ENCODE measurements around the gene ARID1A.

DNA sequence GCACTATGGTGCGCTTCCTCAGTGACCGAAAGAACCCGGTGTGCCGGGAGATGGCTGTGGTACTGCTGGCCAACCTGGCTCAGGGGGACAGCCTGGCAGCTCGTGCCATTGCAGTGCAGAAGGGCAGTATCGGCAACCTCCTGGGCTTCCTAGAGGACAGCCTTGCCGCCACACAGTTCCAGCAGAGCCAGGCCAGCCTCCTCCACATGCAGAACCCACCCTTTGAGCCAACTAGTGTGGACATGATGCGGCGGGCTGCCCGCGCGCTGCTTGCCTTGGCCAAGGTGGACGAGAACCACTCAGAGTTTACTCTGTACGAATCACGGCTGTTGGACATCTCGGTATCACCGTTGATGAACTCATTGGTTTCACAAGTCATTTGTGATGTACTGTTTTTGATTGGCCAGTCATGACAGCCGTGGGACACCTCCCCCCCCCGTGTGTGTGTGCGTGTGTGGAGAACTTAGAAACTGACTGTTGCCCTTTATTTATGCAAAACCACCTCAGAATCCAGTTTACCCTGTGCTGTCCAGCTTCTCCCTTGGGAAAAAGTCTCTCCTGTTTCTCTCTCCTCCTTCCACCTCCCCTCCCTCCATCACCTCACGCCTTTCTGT, 84.6 kb downstream of the ARID1A start:
- TF ChIP-seq CTCF (IDR thresholded peaks at IDR 0.05; ENCODE audit: low read depth, low read length, missing input control): no peak
- TF ChIP-seq GABPA (IDR thresholded peaks at IDR 0.05 in 1 of 2, conservative IDR thresholded peaks at IDR 0.05 in 1 of 2): no peak
- TF ChIP-seq, protein P1, sequence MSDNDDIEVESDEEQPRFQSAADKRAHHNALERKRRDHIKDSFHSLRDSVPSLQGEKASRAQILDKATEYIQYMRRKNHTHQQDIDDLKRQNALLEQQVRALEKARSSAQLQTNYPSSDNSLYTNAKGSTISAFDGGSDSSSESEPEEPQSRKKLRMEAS (IDR thresholded peaks at IDR 0.05): no peak
- TF ChIP-seq, protein P2, sequence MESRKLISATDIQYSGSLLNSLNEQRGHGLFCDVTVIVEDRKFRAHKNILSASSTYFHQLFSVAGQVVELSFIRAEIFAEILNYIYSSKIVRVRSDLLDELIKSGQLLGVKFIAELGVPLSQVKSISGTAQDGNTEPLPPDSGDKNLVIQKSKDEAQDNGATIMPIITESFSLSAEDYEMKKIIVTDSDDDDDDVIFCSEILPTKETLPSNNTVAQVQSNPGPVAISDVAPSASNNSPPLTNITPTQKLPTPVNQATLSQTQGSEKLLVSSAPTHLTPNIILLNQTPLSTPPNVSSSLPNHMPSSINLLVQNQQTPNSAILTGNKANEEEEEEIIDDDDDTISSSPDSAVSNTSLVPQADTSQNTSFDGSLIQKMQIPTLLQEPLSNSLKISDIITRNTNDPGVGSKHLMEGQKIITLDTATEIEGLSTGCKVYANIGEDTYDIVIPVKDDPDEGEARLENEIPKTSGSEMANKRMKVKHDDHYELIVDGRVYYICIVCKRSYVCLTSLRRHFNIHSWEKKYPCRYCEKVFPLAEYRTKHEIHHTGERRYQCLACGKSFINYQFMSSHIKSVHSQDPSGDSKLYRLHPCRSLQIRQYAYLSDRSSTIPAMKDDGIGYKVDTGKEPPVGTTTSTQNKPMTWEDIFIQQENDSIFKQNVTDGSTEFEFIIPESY (IDR thresholded peaks at IDR 0.05): peak; percentile 33
- peak in 1 of 2 donors; percentile 17 for TF ChIP-seq RAD21 (IDR thresholded peaks at IDR 0.05)
- TF ChIP-seq SP1 (IDR thresholded peaks at IDR 0.05): peak; percentile 76
- TF ChIP-seq YY1 (IDR thresholded peaks at IDR 0.05): peak; percentile 70
- TF ChIP-seq ATF3 (IDR thresholded peaks at IDR 0.05): no peak
- TF ChIP-seq FOXA2 (IDR thresholded peaks at IDR 0.05): peak; percentile 49
- peak in 1 of 2 donors; percentile 66 for TF ChIP-seq JUND (IDR thresholded peaks at IDR 0.05)
- TF ChIP-seq HNF4G (IDR thresholded peaks at IDR 0.05): no peak
- peak; percentile 96 for TF ChIP-seq REST (IDR thresholded peaks at IDR 0.05)
